ENCODE results near the gene ACTRT3.
A peak's percentile ranks its signal among the peaks of the same experiment; 100 is the strongest.

The ACTRT3 gene

GRCh38 chr3:169813757-169814517, 44.6 kb upstream of the ACTRT3 start:
- TF ChIP-seq POLR2AphosphoS5 (IDR thresholded peaks at IDR 0.05; ENCODE audit: low read depth): no peak; the same call in 1 of the 2 replicates
- peak; percentile 29 for TF ChIP-seq CTCF (IDR thresholded peaks at IDR 0.05; ENCODE audit: insufficient read depth, low read length)
- TF ChIP-seq GABPA (IDR thresholded peaks at IDR 0.05; ENCODE audit: low read depth): no peak
- DNase-seq (ENCODE audit: low read depth in 1 of 2, low spot score in 1 of 2): peak; percentile 69 to 88
- Histone ChIP-seq H3K4me3 (replicated peaks; ENCODE audit: insufficient read depth, low read length) (peak overlapping the region; percentile 79), H3K27ac (replicated peaks) (peak overlapping the region; percentile 93; the same call in 1 of the 2 replicates), H3K27me3 (ENCODE audit: insufficient read depth, poor library complexity, severe bottlenecking) (no peaks in the 10 kb centered on the region)

- DNase-seq (ENCODE audit: low read depth in 1 of 2, low spot score in 1 of 2): peak in 1 of 2 experiments; percentile 12
- Histone ChIP-seq H3K27me3 (ENCODE audit: insufficient read depth, poor library complexity, severe bottlenecking) (no peaks in the 10 kb centered on the region), H3K27ac (replicated peaks) (peak overlapping the region; percentile 93), H3K4me3 (replicated peaks; ENCODE audit: insufficient read depth, low read length) (peak overlapping the region; percentile 79)
- TF ChIP-seq SPI1 (IDR thresholded peaks at IDR 0.05; ENCODE audit: borderline replicate concordance, low read depth) (no peak), GABPA (IDR thresholded peaks at IDR 0.05; ENCODE audit: low read depth) (no peak), REST (IDR thresholded peaks at IDR 0.05; ENCODE audit: insufficient replicate concordance, low read depth) (no peak), CTCF (IDR thresholded peaks at IDR 0.05; ENCODE audit: insufficient read depth, low read length) (no peak), POLR2AphosphoS5 (IDR thresholded peaks at IDR 0.05; ENCODE audit: low read depth) (no peak)
Observed at GRCh38 chr3:169813278-169813677, 43.9 kb upstream of the ACTRT3 start.

GRCh38 chr3:169812332-169813235, 43.2 kb upstream of the ACTRT3 start, which contains the start of the genes LRRC34 and LRRIQ4:
TSS of gene LRRC34 (minus strand) at chr3:169812904. CDS start at chr3:169812548, 356 bp downstream.
TSS of gene LRRIQ4 (plus strand) at chr3:169812870. CDS start at chr3:169821922, 9,052 bp downstream.
- Histone ChIP-seq H3K27me3 (ENCODE audit: insufficient read depth, poor library complexity, severe bottlenecking) (no peaks in the 10 kb centered on the region), H3K27ac (replicated peaks) (peak within 1 kb of the TSS; percentile 93), H3K4me3 (replicated peaks; ENCODE audit: insufficient read depth, low read length) (peak within 1 kb of the TSS; percentile 79)
- TF ChIP-seq CTCF (IDR thresholded peaks at IDR 0.05; ENCODE audit: insufficient read depth, low read length) (no peak), POLR2AphosphoS5 (IDR thresholded peaks at IDR 0.05; ENCODE audit: low read depth) (peak; percentile 37)
- DNase-seq (ENCODE audit: low read depth in 1 of 2, low spot score in 1 of 2): peak; percentile 87 to 94

GRCh38 chr3:169811631-169812331, 42.4 kb upstream of the ACTRT3 start:
- H3K27me3 ChIP-seq (ENCODE audit: insufficient read depth, poor library complexity, severe bottlenecking): no peaks in the 10 kb centered on the region
- peak overlapping the region; percentile 93 for H3K27ac ChIP-seq (replicated peaks)
- H3K4me3 ChIP-seq (replicated peaks; ENCODE audit: insufficient read depth, low read length): peak overlapping the region; percentile 79
- peak; percentile 29 to 65 for DNase-seq (ENCODE audit: low read depth in 1 of 2, low spot score in 1 of 2)
- TF ChIP-seq SPI1 (IDR thresholded peaks at IDR 0.05; ENCODE audit: borderline replicate concordance, low read depth): peak; percentile 35; the same call in 1 of the 2 replicates
- no peak for TF ChIP-seq REST (IDR thresholded peaks at IDR 0.05; ENCODE audit: insufficient replicate concordance, low read depth)

Measured in HL-60 (cell line).